ENCODE measurements around the gene NOC3L. TPM values are rescaled to one million over a fixed set of nuclear protein-coding genes. Genes with fewer than 3 reads are reported as not detected.

The NOC3L gene
- total and polyA plus RNA-seq, 10 of the 15 experiments (the other 5 are each of a cell fraction or from before 2014, with no cell fraction given), result 27.8 to 51.4 (median 40.5) TPM

- TF ChIP-seq ZZZ3 (IDR thresholded peaks at IDR 0.05; ENCODE audit: control insufficient read depth, insufficient read length, low read depth) (no peak), IRF4 (IDR thresholded peaks at IDR 0.05; ENCODE audit: low read depth, low read length) (no peak), E2F4 (IDR thresholded peaks at IDR 0.05; ENCODE audit: low read depth, low read length) (no peak), ASH2L (IDR thresholded peaks at IDR 0.05; ENCODE audit: borderline replicate concordance, low read depth) (no peak), ZBTB40 (IDR thresholded peaks at IDR 0.05; ENCODE audit: borderline replicate concordance) (no peak), GABPA (IDR thresholded peaks at IDR 0.05; ENCODE audit: low read depth) (peak; percentile 46; the same call in 1 of the 2 replicates), NRF1 (conservative IDR thresholded peaks at IDR 0.05; ENCODE audit: low read depth, low read length) (peak; percentile 46), NBN (IDR thresholded peaks at IDR 0.05) (0 out of 2 replicates have a peak, but pooled peaks have one; percentile 44), WRNIP1 (IDR thresholded peaks at IDR 0.05; ENCODE audit: borderline replicate concordance, low read depth, low read length) (no peak), LARP7 (IDR thresholded peaks at IDR 0.05) (no peak), NR2C1 (IDR thresholded peaks at IDR 0.05) (0 out of 2 replicates have a peak, but pooled peaks have one; percentile 12), CBX5 (IDR thresholded peaks at IDR 0.05; ENCODE audit: low read depth) (no peak), MAX (IDR thresholded peaks at IDR 0.05; ENCODE audit: low read depth, low read length) (peak; percentile 69; the same call in 1 of the 2 replicates), YY1 (IDR thresholded peaks at IDR 0.05; ENCODE audit: low read depth, low read length) (peak; percentile 82), CEBPZ (IDR thresholded peaks at IDR 0.05; ENCODE audit: low read depth, low read length) (no peak), SREBF1 (IDR thresholded peaks at IDR 0.05; ENCODE audit: low read length) (no peak), CBFB (IDR thresholded peaks at IDR 0.05; ENCODE audit: low read depth) (0 out of 2 replicates have a peak, but pooled peaks have one; percentile 33), HCFC1 (IDR thresholded peaks at IDR 0.05; ENCODE audit: low read length) (peak; percentile 49; the same call in 1 of the 2 replicates), RELB (IDR thresholded peaks at IDR 0.05; ENCODE audit: low read depth) (peak; percentile 62; the same call in 1 of the 2 replicates), FOXK2 (IDR thresholded peaks at IDR 0.05) (no peak), POLR2A (IDR thresholded peaks at IDR 0.05; ENCODE audit: low read depth, low read length) (peak; percentile 77), TBL1XR1 (IDR thresholded peaks at IDR 0.05; ENCODE audit: low read depth, low read length) (no peak; the same call in 1 of the 2 replicates)
These were observed 39.6 kb upstream of the NOC3L start, which contains the start of gene TBC1D12 (continued) for GRCh38 chr10:94402204-94402842.

All from GM12878 (cell line).